HG03469 (cell line): Measurements from ENCODE around the gene CAPG.
A peak's percentile ranks its signal among the peaks of the same experiment; 100 is the strongest.

Source experiments
- ATAC-seq: cut with Tn5 transposase; IDR thresholded peaks from one replicate; pipeline ENCODE4 v1.9.1; 2021; ENCODE audit warnings: mild to moderate bottlenecking, moderate library complexity, moderate number of reproducible peaks; ENCODE audit not compliant: unreplicated experiment

Gene CAPG

GRCh38 chr2:85439025-85439472, 28.9 kb upstream of the CAPG start:
- ATAC-seq, result no peak

DNA sequence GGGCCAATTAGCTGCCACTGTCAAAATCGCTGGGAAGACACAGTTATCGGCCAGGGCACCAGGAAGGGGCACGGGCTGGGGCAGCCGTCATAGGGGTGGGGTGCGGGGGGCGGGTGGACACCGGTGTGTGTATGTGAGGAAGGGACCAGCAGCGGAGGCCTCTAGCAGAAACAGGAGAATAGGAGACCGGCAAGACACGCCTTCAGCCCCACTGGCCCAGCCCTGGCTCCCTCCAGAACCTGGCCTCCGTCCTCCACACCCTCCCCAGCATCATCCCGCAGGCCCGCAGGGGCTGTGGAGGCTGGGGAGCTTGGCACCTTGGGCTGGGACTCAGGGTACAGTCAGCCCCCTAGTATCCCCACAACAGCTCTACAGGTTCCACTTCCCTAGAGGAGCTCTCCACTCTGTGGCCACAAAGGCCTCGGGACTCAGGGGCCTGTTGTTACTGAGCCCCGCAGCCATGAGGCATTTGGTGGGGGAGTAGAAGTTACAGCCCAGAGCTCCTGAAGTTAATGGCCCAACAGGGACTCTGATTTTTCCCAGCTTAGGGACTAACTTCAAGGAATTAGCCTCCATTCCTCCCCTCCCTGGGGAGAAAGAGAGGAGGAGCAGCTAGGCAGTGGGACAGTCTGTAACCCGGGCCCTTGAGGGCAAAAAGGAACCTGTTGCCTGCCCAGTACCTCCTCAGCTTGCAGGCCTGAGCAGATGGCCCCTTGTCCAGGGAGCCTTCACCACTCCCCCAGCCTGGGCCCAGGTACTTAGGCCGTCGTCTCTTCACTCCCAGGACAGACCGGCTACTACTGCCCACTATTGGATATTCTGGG, 28.2 kb upstream of the CAPG start:
- no peak for ATAC-seq

DNA sequence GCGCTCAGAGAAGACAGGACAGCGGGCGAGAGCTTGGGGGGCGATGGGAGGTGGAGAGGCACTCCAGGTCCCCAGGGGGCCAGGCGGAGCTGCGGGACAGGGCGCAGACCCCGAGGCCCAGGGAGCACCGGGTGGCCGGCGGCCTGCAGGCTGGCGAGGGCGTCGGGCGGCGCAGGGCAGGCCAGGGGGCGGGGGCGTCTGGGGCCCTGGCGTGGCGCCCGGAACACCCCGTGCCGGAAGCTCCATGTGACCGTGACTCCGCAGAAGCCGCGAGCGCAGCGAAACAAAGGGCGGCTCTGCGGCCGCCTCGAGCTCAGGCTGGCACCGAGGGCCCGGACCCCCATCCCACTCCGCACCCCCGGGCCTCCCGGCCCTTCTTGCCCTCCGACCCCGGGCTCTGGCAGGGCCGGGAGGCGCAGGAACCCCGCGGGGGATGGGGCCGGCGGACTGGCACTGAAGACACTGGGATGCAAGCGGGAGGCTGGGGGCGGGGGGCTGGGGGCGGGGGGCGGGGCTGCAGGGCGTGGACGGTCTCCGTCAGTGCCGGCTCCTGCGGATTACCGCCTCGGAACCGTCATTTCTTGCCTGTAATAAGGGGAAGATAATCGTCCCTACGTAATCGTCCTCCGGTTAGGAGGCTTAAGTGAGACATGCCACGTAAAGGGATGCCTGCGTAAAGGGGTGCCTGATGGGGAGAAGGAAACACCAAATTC, 27.5 kb upstream of the CAPG start:
- peak; percentile 66 for ATAC-seq

- no peak for ATAC-seq
These were observed 26.8 kb upstream of the CAPG start for GRCh38 chr2:85436836-85437487.

DNA sequence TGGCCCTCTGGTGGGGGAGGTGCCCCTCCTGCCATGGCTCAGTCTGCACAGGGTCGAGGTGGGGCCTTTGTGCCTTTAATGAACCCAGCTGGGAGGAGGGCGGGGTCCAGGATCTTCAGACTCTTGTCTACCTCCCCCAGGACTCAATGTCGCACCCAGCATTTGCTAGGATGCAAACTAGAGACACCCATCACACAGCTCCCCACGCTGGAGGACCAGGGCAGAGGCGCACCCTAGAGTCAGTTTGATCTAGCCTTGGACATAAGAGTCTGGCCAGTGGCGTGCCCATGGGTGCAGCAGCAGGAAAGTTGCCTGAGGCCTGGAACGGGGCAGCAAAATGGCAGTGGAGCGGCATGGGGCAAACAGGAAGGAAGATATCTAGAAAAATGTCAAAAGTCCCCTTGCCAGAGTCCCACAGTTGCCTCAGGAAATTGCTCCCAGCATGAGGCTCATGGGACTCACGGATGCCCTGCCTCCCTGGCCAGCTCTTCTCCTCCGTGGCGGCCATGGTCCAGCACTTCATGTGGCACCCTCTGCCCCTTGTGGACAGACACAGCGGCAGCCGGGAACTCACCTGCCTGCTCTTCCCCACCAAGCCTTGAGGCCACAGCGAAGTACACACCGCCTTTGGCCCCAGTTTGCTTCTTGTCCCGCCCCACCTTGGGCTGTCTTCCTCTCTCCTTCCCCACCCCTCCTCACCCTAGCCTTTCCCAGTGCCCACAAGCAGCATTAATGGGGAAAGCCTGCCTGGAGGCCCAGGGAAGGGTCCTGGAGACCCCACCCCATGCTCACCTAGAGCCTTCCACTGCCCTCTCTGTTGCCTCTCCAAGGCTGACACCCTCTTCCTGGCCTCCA, 26.0 kb upstream of the CAPG start:
- ATAC-seq, result no peak

GRCh38 chr2:85435220-85435958, 25.2 kb upstream of the CAPG start:
- ATAC-seq, result no peak

- ATAC-seq, result no peak
These were observed 24.5 kb upstream of the CAPG start for GRCh38 chr2:85434696-85435095.

GRCh38 chr2:85433511-85434089, 23.4 kb upstream of the CAPG start:
- ATAC-seq, result no peak

DNA sequence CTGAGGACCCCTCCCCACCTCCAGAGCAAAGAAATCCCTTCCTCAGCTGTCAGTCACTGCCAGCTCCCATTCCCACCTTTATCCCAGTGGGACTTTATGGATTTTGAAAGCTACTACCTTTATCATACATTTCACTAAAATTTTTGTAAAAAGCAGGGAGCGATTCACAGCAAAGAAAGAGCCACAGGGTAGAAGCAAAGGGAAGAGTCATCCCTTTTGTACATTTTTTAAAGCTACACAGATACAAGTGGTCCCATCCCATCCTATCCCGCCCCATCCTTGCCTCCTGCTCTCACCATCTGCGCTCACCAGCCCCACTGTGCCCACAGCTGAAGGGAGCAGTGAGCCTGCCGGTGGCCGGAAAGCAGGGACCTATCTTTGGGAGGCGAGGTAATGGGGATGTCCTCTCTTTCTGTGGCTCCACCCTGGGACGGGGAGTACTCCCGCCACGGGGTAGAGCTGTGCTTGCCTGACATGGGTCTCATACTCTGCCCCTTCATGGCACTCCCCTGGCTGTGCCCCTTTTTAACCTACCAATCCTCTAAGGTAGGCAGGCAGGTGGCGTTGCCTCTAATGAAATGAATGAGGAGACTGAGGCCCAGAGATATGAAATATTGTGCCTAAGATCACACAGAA, 21.5 kb upstream of the CAPG start:
- ATAC-seq, result no peak

DNA sequence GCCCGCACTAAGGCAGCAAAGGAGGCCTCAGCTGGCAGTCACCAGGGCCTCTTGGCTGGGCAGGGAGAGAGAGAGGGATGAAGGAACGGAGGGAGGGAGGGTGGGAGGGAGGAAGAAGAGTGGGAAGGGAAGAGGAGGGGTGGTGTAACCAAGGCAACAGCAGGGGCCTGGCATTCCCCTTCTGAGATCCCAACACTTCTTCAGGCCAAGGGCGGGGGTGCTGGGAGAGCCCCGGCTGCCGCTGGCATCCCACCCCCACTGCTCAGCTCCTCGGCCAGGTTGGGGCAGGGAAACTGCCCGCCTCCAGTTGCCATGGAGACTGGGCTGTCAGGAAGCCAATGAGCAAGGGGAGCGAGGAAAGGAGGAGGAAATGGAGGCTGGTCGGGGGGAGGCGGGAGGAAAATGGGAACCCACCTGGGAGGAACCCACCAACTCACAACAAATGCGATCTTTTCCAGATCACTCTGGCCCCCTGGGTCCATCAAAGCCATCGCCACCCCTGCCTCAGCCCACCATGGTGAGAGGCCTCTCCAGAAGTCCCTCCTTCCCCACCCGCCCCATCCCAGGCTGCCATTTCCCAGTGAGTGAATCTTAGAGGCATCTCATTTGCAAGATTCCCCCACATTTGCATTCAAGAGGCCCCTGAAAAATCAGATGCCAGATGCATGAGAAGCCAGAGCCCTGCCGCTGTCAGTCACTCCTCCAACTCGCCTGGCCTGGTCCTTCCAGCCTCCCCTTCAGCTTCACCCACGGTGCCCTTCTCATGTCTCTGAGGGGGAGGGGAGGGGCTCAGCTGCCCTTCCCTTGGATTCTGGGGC, 20.8 kb upstream of the CAPG start:
- no peak for ATAC-seq

DNA sequence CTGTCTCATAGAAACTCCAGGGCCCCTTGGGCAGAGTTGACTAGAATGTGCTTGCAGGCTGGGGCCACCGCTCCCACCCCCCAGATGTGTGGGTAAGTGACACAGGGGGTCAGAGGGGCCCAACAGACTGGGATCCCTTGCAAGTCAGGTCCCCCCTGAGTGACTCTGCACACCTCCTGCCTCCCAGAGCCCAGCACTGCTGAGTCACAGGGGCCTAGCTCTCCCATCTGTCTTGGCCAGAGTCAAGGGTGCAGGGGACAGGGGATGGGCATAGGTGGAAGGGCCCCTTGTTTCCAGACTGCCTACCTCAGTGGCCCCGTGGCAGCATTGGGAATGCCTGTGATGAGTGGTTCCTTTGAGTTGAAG, 19.7 kb upstream of the CAPG start:
- ATAC-seq, result no peak

DNA sequence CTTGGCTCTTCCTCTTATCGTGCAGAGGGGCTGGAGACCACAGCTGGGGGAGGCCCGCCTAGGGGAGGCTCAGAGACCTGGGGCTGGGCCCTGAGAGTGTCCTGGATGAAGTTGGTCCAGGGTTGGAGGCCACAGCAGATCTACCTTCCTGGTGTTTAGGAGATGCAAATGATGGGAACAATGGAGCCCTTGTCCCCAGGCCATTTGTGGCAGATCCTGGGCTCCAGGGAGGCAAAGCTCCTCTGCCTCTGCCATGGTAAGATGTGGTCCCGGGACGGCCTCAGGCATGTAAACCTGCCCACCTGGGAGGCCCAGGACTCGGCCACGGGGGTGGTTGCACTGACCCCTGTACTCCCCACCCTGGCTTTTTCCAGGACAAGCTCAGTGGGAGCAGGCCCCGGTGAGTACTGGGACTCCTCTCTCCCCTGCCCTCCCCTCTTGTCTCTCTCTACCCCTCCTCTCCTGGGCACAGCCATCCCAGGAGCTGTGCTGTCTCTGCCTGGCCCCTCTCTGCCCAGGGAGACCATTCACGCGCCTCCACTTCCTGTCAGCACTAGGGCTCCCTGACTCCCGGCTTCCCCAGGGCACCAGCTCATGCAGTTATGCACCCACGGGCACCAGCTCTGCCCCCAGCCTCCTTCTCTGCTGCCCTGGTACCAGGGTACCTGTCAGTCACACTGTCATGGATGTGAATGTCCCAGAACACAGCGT, 19.2 kb upstream of the CAPG start:
- no peak for ATAC-seq

GRCh38 chr2:85428343-85428881, 18.2 kb upstream of the CAPG start:
- no peak for ATAC-seq

DNA sequence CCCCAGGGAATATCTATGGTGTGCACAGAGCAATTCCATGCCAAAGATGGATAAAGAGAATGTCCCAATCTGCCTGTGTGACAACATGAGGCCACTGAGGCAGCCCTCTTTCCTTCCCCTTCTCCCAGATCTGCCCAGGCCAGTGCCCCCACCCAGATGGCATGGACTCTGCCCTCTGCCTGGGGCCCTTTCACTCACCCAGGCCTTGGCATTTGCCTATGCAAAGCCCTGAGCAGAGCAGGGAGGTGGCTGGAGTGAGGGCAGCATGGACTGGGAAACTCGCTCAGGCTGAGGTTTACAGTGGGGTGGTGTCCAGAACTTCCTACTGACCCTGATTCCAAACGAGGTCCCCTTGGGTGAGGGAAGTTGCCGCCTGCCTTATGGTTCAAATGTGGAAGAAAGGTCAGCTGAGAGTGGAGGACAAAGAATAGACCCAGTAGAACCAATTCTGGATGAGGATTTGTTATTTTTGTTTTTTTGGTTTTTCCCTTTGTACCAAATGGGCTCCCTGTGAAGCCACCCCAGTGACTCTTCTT, 17.2 kb upstream of the CAPG start:
- no peak for ATAC-seq

- ATAC-seq, result no peak
These were observed 15.4 kb upstream of the CAPG start for GRCh38 chr2:85425588-85425987.

DNA sequence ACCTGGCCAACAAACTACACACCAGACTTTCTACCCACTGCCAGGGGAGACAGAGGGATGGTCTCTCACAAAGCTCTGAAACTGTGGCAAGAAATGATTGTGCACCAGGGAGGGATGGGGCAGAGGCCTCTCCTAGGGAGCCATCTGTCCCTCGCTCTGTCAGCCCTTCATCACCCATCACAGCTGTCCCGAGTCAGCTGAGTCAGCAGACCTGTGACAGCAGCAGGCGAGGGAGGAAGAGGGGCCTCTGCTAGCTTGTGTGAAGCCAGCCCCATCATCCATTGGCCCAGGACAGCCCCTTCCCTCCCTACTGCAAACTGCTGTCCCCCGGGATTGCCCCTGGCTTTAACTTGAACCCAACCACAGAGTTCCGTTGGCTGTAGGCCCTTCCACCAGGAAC, 13.4 kb upstream of the CAPG start:
- ATAC-seq, result no peak

DNA sequence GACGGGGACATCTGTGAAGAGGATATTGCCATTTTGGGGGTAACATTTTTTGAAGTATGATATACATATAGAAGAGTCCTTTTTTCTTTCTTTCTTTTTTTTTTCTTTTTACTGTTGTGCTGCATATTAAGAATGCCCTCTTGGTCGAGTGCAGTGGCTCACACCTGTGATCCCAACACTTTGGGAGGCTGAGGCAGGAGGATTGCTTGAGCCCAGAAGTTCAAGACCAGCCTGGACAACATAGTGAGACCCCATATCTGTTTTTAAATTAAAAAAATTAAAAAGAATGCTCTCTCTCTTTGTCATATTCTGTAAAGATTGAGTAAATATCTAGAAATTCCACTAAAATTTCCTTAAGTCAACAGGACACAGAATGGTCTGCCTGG, 11.9 kb upstream of the CAPG start:
- no peak for ATAC-seq
